ENCODE measurements around the gene UBA1.

Gene UBA1

GRCh38 chrX:47170861-47171692 lies 22.6 kb upstream of the UBA1 start:
- DNase-seq, result no peak

DNA sequence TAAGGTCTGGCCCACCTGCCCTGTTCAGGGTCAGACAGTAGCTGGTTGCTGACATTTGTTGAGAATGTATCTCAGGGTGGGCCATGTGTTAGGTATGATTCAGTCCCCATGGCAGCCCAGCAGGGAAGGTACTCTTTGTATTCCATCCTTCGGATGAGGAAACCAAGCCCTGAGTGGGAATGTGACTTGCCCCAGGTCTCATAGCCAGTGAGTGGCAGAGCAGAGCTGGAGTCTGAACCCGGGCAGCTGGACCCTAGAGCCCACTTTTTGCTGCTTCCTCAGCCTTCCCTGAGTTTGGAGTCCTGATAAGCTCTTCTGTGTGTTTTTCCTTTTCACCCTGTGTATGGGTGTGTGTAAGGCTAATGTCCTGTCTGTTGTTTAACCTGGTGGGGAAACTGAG lies 21.6 kb upstream of the UBA1 start:
- no peak for DNase-seq

GRCh38 chrX:47172549-47172948 lies 21.1 kb upstream of the UBA1 start:
- DNase-seq, result no peak

- no peak for DNase-seq
These were observed 20.4 kb upstream of the UBA1 start for GRCh38 chrX:47172971-47173792.

DNA sequence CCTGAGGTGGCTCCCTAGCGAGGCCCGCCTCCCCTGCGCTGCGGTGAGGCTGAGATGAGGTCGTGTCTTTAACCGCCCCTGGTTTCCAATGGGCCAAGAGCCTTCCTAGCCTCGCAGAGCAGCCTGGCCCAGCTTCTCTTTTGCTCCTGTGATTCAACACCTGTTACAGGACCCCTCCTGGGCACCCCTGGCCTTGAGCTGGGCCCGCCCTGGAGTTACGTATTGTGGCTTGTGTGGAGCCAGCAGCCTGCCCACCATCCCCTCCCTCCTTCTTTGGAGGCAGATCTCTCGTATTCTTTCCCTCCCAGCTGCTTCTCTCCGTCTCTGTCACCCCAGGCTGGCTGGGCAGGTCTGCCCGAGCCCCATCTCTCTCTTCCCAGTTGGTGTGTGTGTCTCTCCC lies 19.3 kb upstream of the UBA1 start:
- DNase-seq, result no peak

- DNase-seq, result no peak
These were observed 18.6 kb upstream of the UBA1 start for GRCh38 chrX:47174846-47175587.

- no peak for DNase-seq
These were observed 18.0 kb upstream of the UBA1 start for GRCh38 chrX:47175588-47175980.

GRCh38 chrX:47176101-47176740 lies 17.4 kb upstream of the UBA1 start:
- no peak for DNase-seq

GRCh38 chrX:47177079-47177478 lies 16.6 kb upstream of the UBA1 start:
- no peak for DNase-seq

DNA sequence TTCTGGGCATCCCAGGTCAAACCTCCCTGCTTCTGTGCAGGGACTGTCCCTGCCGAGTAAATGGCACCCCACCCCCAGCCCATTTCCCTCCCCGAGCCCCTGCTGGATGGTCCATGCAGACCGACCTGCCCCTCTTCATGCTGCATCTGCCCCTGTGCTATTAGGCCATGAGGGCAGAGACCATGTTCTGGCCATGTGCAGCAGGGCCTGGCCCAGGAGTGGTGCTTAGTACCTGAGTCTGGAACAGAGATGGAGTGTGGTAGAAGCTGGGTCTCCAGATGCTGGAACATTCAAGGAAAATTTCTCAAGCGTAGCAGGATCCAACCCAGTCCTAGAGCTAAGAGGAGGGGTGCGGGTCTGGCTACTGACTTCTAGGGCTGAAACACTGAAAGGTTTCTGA lies 15.3 kb upstream of the UBA1 start:
- DNase-seq, result no peak

GRCh38 chrX:47179221-47179927 lies 14.3 kb upstream of the UBA1 start:
- DNase-seq, result no peak

DNA sequence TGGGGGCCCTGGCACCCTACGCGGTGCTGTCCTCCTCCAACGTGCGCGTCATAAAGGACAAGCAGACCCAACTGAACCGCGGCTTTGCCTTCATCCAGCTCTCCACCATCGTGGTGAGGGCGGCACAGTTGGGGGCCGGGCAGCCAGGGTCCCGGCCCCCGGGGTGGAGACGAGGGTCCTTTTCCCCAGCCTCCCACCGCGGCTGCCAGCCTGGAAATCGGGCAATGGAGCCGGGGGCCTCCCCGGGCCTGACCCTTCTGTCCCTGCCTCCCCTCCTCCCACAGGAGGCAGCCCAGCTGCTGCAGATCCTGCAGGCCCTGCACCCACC lies 13.7 kb upstream of the UBA1 start:
- DNase-seq, result no peak

- DNase-seq, result no peak
These were observed 13.3 kb upstream of the UBA1 start for GRCh38 chrX:47180346-47180745.

DNA sequence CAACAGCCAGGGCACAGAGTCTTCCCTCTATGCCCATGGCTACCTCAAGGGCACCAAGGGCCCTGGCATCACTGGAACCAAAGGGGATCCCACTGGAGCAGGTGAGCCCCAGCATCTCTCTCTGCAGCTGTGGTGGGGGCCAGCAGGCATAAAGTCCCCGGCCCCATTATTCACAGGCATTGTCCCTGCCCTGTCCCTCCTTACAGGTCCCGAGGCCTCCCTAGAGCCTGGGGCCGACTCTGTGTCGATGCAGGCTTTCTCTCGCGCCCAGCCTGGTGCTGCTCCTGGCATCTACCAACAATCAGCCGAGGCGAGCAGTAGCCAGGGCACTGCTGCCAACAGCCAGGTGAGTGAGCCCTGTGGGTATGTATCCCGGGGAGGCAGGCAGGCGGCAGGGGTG lies 12.3 kb upstream of the UBA1 start:
- no peak for DNase-seq

DNA sequence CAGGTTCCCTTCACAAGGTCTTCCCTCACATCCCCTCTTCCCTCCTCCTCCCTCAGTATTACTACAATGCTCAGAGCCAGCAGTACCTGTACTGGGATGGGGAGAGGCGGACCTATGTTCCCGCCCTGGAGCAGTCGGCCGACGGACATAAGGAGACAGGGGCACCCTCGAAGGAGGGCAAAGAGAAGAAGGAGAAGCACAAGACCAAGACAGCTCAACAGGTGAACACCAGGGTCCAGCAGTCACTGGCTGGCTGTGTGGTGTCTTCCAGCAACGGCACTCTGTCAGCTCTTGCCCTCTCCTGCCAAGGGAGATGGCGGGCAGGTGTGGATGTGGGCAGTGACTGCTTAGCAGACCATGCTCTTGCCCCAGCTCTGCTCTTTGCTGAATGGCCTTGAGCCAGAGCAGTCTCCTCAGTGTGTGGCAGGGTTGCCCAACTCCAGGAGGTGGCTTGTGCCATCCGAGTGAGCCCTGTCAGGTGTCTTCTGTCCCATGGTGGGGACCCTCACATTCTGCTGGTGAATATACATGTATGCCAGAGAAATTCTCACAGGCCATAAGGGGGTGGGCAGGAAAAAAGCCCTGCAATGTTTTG lies 11.4 kb upstream of the UBA1 start:
- DNase-seq, result no peak

DNA sequence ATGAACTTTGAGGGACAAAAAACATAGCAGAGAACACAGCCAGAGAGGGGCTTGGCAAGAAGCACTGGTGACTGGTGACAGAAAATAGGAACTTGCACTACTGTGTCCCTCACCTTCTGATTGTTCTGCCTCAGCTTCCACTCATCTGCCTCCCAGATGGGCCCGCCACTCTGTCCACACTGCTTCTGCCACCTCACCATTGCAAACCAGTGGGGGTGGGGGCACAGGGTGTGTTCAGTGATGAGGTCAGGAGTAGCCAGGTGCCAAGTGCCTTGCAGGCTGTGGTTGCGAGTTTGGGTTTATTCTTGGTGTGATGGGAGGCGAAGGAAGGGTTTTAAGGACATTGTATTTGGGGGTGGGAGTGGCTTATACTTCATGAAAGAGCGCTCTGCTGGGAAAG lies 9.1 kb upstream of the UBA1 start:
- no peak for DNase-seq

DNA sequence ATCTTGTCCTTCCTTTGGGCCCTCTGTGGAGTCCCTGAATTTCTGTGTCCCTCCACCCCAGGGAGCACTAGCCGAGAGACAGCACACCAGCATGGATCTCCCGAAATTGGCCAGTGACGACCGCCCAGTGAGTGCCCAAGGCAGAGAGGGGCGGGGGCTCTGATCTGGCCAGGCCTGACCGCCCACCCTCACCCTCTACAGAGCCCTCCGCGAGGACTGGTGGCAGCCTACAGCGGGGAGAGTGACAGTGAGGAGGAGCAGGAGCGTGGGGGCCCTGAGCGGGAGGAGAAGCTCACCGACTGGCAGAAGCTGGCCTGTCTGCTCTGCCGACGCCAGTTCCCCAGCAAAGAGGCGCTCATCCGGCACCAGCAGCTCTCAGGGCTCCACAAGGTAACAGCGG lies 8.4 kb upstream of the UBA1 start:
- no peak for DNase-seq

DNA sequence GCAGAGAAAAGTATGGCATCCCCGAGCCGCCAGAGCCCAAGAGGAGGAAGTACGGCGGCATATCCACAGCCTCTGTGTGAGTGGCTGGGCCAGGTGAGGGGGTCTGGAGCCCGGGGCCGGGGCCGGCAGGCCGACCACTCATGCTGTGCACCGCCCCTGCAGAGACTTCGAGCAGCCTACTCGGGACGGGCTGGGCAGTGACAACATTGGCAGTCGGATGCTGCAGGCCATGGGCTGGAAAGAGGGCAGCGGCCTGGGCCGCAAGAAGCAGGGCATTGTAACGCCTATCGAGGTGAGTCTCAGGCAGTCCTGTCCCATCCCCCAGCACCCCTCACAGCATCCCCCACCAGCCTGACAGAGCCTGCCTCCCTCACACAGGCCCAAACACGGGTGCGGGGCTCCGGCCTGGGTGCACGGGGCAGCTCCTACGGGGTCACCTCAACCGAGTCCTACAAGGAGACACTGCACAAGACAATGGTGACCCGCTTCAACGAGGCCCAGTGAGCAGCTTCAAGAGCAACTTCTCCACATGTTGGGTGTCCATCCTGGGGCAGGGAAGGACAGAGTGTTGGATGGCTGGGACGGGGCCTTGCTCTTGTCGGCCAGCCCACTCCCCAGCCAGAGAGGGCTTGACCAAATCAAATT lies 7.4 kb upstream of the UBA1 start:
- no peak for DNase-seq

DNA sequence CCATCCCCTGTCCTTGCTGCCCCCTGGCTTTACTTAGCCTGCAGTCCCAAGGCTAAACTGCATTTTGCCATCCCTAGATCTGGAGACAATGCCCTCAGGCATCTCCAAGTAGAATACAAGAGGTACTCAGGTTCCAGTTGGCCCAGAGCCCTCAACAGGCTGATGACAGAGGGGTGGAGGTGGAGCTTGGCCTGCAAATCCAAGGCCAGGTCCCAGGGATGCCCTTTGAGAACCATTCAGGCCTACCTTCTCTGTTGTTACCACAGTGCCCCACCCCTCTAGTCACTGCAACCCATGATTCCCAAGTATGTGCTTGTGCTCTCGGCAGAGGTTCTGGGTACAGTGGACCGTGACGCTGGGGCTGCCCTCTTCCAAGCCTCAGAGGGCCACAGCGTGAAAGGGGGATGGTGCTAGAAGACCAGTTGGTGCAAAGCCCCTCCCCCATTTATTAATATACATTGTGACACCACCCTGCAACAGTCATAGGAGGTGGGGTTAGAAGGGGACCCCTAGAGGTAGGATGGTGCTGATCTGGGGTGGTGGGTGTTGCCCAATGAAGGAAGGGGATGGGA lies 6.4 kb upstream of the UBA1 start:
- DNase-seq, result no peak

DNA sequence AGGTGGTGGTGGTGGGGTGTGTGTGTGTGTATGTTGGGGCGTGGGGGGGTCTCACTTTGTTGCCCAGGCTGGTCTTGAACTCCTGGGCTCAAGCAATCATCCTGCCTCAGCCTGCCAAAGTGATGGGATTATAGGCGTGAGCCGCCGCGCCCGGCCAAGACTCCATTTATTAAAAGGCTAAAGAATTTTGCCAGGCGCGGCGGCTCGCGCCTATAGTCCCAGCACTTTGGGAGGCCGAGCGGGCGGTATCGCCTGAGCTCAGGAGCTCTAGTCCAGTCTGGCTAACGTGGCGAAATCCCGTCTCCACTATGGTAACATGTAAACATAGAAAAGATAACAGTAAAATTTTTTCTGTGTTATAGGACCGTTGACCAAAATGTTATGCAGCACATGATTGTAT lies 3.7 kb upstream of the UBA1 start:
- DNase-seq, result no peak
